PFSK-1 (cell line): Measurements from ENCODE around the gene BTBD9.
A peak's percentile ranks its signal among the peaks of the same experiment; 100 is the strongest.

ENCODE experiments used
- FOXP2 ChIP-seq: optimal IDR thresholded peaks from 2 replicates; pipeline ENCODE3; 2011; ENCODE audit warnings: borderline replicate concordance, control low read depth, inconsistent platforms; ENCODE audit not compliant: insufficient read depth; ENCODE audit errors: extremely low read length, extremely low read depth
- POLR2AphosphoS5 ChIP-seq: IDR thresholded peaks from 2 replicates; pipeline ENCODE4 v1.6.1; 2012; ENCODE audit warnings: low read depth, mild to moderate bottlenecking, control low read depth, low read length, moderate library complexity
- SIN3A ChIP-seq: IDR thresholded peaks from 2 replicates; pipeline ENCODE4 v1.6.1; 2012; ENCODE audit warnings: mild to moderate bottlenecking, low read length, moderate library complexity, borderline replicate concordance; ENCODE audit not compliant: insufficient read depth
- TAF1 ChIP-seq: IDR thresholded peaks from 2 replicates; pipeline ENCODE4 v1.6.1; 2012; ENCODE audit warnings: low read length, control low read depth, borderline replicate concordance; ENCODE audit not compliant: insufficient read depth
- TF ChIP-seq, protein P1 (sequence below), 2 experiments: IDR thresholded peaks; 2 replicates each; pipeline versions ENCODE4 v1.6.1 to v1.8.0; 2011 to 2012; ENCODE audit warnings: low read depth in 2 of 2, low read length in 2 of 2, control low read depth in 1 of 2, inconsistent platforms in 1 of 2, mild to moderate bottlenecking in 1 of 2, moderate library complexity in 1 of 2; ENCODE audit not compliant: insufficient read depth in 1 of 2

The BTBD9 gene

DNA sequence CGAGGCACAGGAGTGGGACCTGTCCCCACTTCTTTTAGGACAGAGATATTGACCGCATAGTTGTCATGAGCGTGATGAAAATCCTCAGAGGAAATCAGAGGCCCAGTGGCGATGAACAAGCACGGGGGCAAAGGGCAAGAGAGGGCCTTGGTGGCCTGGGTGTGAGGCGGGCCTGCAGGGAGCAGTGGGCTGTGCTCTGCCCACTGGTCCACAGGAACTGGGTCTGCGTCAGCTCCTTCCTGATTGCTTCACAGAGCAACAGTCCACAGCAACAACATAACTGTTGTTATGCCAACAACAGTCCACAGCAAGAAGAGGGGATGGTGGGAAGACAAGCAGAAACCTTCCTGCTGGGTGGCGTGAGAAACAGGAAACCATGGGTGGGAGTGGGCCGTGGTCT, 484.6 kb downstream of the BTBD9 start:
- TF ChIP-seq FOXP2 (peak; percentile 91), POLR2AphosphoS5 (no peak)
- TF ChIP-seq, protein P1, sequence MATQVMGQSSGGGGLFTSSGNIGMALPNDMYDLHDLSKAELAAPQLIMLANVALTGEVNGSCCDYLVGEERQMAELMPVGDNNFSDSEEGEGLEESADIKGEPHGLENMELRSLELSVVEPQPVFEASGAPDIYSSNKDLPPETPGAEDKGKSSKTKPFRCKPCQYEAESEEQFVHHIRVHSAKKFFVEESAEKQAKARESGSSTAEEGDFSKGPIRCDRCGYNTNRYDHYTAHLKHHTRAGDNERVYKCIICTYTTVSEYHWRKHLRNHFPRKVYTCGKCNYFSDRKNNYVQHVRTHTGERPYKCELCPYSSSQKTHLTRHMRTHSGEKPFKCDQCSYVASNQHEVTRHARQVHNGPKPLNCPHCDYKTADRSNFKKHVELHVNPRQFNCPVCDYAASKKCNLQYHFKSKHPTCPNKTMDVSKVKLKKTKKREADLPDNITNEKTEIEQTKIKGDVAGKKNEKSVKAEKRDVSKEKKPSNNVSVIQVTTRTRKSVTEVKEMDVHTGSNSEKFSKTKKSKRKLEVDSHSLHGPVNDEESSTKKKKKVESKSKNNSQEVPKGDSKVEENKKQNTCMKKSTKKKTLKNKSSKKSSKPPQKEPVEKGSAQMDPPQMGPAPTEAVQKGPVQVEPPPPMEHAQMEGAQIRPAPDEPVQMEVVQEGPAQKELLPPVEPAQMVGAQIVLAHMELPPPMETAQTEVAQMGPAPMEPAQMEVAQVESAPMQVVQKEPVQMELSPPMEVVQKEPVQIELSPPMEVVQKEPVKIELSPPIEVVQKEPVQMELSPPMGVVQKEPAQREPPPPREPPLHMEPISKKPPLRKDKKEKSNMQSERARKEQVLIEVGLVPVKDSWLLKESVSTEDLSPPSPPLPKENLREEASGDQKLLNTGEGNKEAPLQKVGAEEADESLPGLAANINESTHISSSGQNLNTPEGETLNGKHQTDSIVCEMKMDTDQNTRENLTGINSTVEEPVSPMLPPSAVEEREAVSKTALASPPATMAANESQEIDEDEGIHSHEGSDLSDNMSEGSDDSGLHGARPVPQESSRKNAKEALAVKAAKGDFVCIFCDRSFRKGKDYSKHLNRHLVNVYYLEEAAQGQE (IDR thresholded peaks at IDR 0.05; ENCODE audit: insufficient read depth in 1 of 2, low read depth in 2 of 2, low read length in 2 of 2) = no peak

DNA sequence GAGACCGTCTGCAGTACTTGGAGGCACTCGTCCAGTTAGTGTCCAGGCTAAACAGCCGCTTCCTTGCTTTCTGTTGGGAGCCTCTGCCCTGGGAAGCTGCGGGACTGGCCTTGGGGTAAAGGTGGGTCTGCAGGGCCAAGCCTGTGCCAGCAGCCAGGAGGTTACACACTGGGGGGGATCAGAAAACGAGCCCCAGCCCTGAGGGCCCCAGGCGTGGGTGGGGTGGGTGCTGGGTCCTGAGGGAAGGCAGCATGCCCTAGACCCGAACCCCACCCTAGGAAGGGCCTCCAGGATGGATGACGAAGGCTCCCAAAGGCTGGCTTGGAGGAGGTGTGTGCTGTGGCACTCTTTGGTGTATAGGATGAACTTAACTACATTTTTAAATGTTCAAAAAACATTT, 485.0 kb downstream of the BTBD9 start:
- no peak for TF ChIP-seq FOXP2
- no peak for TF ChIP-seq SIN3A
- TF ChIP-seq POLR2AphosphoS5 = no peak
- TF ChIP-seq TAF1 = no peak
- TF ChIP-seq, protein P1 (IDR thresholded peaks at IDR 0.05; ENCODE audit: insufficient read depth in 1 of 2, low read depth in 2 of 2, low read length in 2 of 2) = no peak

- no peak for TF ChIP-seq SIN3A
- TF ChIP-seq, protein P1 (IDR thresholded peaks at IDR 0.05; ENCODE audit: insufficient read depth in 1 of 2, low read depth in 2 of 2, low read length in 2 of 2) = no peak
- no peak for TF ChIP-seq POLR2AphosphoS5
- TF ChIP-seq FOXP2 = no peak
- no peak for TF ChIP-seq TAF1
Observed at GRCh38 chr6:38153798-38154345, 485.9 kb downstream of the BTBD9 start.

DNA sequence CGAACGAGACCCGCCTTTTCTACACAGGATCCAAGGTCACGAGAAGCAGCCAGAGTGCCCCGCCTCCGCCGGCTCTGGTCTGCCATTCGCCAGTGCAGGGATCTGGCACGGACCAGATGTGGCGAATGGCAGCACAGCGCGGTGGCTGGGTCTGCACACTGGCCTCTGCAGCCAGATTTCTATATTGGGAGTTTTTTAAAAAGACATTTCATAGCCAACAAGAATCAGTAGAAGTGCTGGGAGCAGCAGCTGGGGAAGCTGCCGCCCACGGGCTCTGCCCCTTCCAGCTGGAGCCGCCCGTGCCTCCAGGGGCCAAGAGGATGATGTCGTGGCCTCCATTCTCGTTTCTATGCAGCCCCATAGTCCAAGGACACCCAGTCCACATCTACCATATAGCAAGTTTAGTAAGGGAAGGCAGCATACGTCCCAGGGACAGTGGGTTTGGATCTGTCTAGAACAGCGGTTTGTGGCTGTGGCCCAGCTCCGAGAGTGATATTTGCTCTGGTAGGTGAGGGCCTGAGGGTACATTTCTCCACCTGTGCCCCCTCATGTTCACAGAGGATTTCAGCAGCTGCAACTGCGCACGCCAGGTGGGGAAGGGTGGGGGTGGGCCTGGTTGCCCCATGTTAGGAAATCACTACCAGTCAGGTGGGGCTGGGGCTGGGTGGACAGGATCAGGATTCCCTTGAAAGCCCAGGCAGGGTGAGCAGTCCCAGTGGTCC, 486.5 kb downstream of the BTBD9 start:
- TF ChIP-seq, protein P1 (IDR thresholded peaks at IDR 0.05; ENCODE audit: insufficient read depth in 1 of 2, low read depth in 2 of 2, low read length in 2 of 2) = no peak
- TF ChIP-seq SIN3A (no peak), POLR2AphosphoS5 (no peak), FOXP2 (no peak), TAF1 (no peak)
